Measurements from ENCODE around the gene CENPE.

The CENPE gene

DNA sequence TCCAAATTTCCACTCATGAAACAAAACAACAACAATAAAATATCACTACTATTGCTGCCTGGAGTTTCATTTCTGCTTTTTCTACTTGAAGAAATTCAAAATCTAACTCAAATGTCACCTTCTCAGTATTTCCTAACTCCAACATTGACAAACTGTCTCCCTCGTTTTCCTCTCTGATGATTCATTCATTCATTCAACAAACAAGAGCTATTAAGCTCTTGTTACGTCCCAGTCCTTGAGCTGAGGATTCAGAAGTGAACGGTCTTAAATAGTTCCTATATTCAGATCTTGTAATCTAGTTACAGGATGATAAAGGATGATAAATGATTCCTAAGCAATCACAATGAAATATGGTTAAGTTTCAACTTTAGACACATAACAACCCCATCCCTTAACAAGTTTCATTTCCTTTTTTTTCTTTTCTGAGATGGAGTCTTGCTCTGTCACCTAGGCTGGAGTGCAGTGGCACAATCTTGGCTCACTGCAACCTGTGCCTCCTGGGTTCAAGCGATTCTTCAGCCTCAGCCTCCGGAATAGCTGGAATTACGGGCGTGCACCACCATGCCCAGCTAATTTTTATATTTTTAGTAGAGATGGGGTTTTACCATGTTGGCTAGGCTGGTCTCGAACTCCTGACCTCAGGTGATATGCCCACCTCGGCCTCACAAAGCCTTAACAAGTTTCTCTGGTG is 123.3 kb downstream of the CENPE start:
- no peak for DNase-seq

DNA sequence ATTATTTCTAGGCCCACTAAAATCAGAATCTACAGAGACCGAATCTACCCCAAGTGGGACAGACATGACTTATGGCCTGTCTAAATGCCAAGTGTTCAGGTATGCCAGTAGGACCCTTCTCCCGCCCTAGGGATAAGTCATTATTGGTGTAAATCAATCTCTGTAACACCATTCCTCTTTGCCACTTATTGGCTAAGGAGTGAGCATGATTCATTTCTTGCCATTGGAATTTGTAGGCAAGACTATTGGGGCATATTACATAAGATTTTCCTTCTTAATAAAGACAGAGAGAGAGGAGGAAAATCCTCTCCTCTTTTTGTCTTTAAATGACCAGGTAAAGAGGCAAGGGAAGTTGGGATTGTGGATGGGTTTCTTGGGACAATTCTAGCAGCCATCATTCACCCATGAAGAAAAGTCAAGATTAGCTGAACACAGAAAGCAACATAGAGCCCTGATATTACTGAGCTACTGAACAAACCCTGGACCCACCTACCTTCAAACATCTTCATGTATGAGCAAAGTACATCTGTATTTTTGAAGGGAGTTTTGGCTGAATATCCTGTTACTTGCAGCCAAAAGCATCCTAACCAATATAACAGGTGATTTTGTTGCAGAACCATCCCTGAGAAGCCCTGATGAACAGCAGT is 124.2 kb downstream of the CENPE start:
- no peak for DNase-seq

DNA sequence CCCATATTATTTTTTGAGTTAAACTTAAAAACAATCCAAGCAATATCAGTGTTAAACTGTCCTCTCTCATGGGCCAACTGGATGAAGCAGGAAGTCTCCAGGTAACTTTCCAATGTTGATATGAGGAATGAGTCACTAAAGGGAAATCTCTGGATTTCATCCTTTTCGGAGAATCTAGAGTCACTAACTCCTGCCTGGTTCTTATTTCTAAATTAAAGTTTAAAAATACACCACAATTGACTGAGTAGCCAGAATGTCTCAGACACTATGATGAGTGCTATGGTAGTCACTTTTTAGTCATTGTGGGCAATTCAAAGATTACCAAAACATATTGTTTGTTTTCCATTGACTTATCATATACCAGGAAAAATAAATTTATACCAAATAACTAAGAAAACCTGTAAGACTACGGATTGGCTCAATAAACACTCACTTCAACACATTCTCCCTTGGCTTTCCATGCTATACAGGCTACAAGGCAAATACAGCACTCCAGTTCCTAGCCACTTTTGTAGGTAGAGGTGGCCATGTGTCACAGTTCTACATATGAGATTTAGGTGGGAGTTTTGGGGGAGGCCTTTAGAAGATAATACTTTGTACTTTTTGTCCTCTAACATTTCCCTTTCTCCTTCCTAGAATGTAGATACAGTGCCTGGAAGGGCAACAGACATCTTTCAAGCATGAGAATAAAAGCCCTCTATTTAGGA is 130.1 kb downstream of the CENPE start:
- no peak for DNase-seq

DNA sequence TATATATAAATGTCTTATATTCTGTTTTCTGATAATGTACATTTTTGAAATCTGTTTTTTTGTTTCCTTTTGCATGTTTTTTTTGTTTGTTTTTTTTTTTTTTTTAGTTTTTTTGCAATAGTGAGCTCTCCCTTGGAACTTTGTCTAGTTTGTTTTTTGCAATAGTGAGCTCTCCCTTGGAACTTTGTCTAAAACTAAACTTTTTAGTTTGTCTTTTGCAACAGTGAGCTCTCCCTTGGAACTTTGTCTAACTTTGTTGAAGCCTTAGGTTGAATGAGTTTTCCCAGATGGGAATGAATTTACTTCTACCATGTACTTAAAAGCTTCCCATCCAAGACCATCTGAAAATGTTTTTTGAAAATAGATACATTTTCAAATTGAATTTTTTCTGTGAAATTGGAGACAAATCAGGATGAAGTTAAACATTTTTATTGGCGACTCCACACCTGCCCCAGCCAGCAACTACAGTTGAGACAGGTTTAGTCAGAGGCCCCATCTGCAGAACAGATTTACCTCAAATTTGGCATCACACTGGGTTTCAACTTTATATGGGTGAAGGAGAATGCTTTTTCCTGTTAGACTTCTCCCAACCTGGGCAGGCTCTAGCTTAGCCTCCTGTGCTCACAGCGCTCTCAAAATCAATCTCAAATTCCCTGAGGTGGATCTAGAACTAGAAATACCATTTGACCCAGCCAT is 137.5 kb downstream of the CENPE start:
- DNase-seq = no peak
